WTC11 (cell line): Measurements from ENCODE around the gene CNOT6L. TPM values are rescaled to one million over a fixed set of nuclear protein-coding genes. Genes with fewer than 3 reads are reported as not detected.

Experiments
- ATAC-seq: fragments of 200-7000 bp; cut with Tn5 transposase; 2 replicates; pipeline ENCODE4 v1.10.0; 2021; ENCODE audit warnings: mild to moderate bottlenecking, moderate library complexity
- CTCF ChIA-PET: fragments of 300-600 bp; sonication (Branson Sonifier 250); formaldehyde crosslinking; loops from one replicate; lab custom pipeline; 2021; ENCODE audit warnings: antibody characterized with exemption; lab: Charles Lee
- POLR2A ChIA-PET: fragments of 350-600 bp; sonication (Branson Sonifier 250); formaldehyde crosslinking; loops from one replicate; lab custom pipeline; 2021; ENCODE audit warnings: antibody characterized with exemption; lab: Charles Lee
- DNase-seq: peaks from one replicate; pipeline ENCODE4 v3.0.0; 2021; ENCODE audit warnings: low spot score
- H3K27ac Mint-ChIP-seq: 2 replicates; pipeline ENCODE4 v1.8.0; 2021; ENCODE audit warnings: mixed read lengths
- H3K27me3 Mint-ChIP-seq: 2 replicates; pipeline ENCODE4 v1.8.0; 2021; ENCODE audit warnings: low read depth, mild to moderate bottlenecking, moderate library complexity, mixed read lengths
- H3K36me3 Mint-ChIP-seq: 2 replicates; pipeline ENCODE4 v1.8.0; 2021; ENCODE audit warnings: mixed read lengths
- H3K4me1 Mint-ChIP-seq: 2 replicates; pipeline ENCODE4 v1.8.0; 2022; ENCODE audit warnings: mixed read lengths
- H3K4me3 Mint-ChIP-seq: 2 replicates; pipeline ENCODE4 v1.8.0; 2021; ENCODE audit warnings: mild to moderate bottlenecking, moderate library complexity, mixed read lengths
- H3K9me3 Mint-ChIP-seq: 2 replicates; pipeline ENCODE4 v1.8.0; 2021; ENCODE audit warnings: mixed read lengths
- ESRRA ChIP-seq: sonication (generic); formaldehyde crosslinking; IDR thresholded peaks from 2 replicates; pipeline ENCODE4 v1.8.1; 2022; ENCODE audit warnings: mild to moderate bottlenecking, missing genetic modification reagents, borderline replicate concordance
- GABPB1 ChIP-seq: sonication (generic); formaldehyde crosslinking; IDR thresholded peaks from 2 replicates; pipeline ENCODE4 v1.8.1; 2023; ENCODE audit warnings: mild to moderate bottlenecking, missing genetic modification reagents
- IRF2 ChIP-seq: sonication (generic); formaldehyde crosslinking; IDR thresholded peaks from 2 replicates; pipeline ENCODE4 v1.8.0; 2022; ENCODE audit warnings: low read depth, missing genetic modification reagents, borderline replicate concordance
- JAZF1 ChIP-seq: fragments of 250-450 bp; sonication (Bioruptor Pico); IDR thresholded peaks from 2 replicates; pipeline ENCODE4 v1.9.0; 2021; ENCODE audit warnings: moderate library complexity, mild to moderate bottlenecking, inconsistent platforms
- JUN ChIP-seq: sonication (generic); formaldehyde crosslinking; IDR thresholded peaks from 2 replicates; pipeline ENCODE4 v1.8.0; 2023; ENCODE audit warnings: mild to moderate bottlenecking, missing genetic modification reagents
- NR1H2 ChIP-seq: sonication (generic); formaldehyde crosslinking; IDR thresholded peaks from 2 replicates; pipeline ENCODE4 v1.9.0; 2021; ENCODE audit warnings: mild to moderate bottlenecking, moderate library complexity, missing genetic modification reagents
- SMAD4 ChIP-seq: sonication (generic); formaldehyde crosslinking; IDR thresholded peaks from 2 replicates; pipeline ENCODE4 v1.8.0; 2022; ENCODE audit warnings: mild to moderate bottlenecking, missing genetic modification reagents
- SP1 ChIP-seq: sonication (generic); formaldehyde crosslinking; conservative IDR thresholded peaks from 2 replicates; pipeline ENCODE4 v1.8.1; 2022; ENCODE audit warnings: missing genetic modification reagents
- ZBTB21 ChIP-seq: sonication (generic); formaldehyde crosslinking; IDR thresholded peaks from 2 replicates; pipeline ENCODE4 v1.8.1; 2023; ENCODE audit warnings: mild to moderate bottlenecking, missing genetic modification reagents, borderline replicate concordance
- total RNA-seq: library from RNA; stranded (reverse); gene quantifications from 3 replicates; pipeline ENCODE4 v1.2.3, GENCODE V29; 2021
- TF ChIP-seq, protein P1 (sequence below): sonication (generic); formaldehyde crosslinking; IDR thresholded peaks from 2 replicates; pipeline ENCODE4 v1.8.1; 2022; ENCODE audit warnings: mild to moderate bottlenecking, moderate library complexity, missing genetic modification reagents
- TF ChIP-seq, protein P2 (sequence below): sonication (generic); formaldehyde crosslinking; IDR thresholded peaks from 2 replicates; pipeline ENCODE4 v1.8.0; 2022; ENCODE audit warnings: mild to moderate bottlenecking, missing genetic modification reagents
- TF ChIP-seq, protein P3 (sequence below): fragments of 250-450 bp; sonication (Bioruptor Pico); IDR thresholded peaks from 2 replicates; pipeline ENCODE4 v1.9.0; 2021; ENCODE audit warnings: moderate library complexity, mild to moderate bottlenecking, inconsistent platforms, borderline replicate concordance
- TF ChIP-seq, protein P4 (sequence below): sonication (generic); formaldehyde crosslinking; IDR thresholded peaks from 2 replicates; pipeline ENCODE4 v1.8.1; 2023; ENCODE audit warnings: mild to moderate bottlenecking, missing genetic modification reagents
- TF ChIP-seq, protein P5 (sequence below): sonication (generic); formaldehyde crosslinking; IDR thresholded peaks from 2 replicates; pipeline ENCODE4 v1.8.1; 2022; ENCODE audit warnings: low read depth, missing genetic modification reagents, borderline replicate concordance
- TF ChIP-seq, protein P6 (sequence below): sonication (generic); formaldehyde crosslinking; IDR thresholded peaks from 2 replicates; pipeline ENCODE4 v1.8.0; 2023; ENCODE audit warnings: mild to moderate bottlenecking, missing genetic modification reagents
- TF ChIP-seq, protein P7 (sequence below): fragments of 200-600 bp; IDR thresholded peaks from 2 replicates; pipeline ENCODE4 v1.8.0; 2022; ENCODE audit warnings: antibody characterized with exemption
- TF ChIP-seq, protein P8 (sequence below): sonication (generic); formaldehyde crosslinking; conservative IDR thresholded peaks from 2 replicates; pipeline ENCODE4 v1.8.1; 2022; ENCODE audit warnings: mild to moderate bottlenecking, missing genetic modification reagents

The CNOT6L gene
- total RNA-seq, 1 experiment from 2014 or later, result 21.6 TPM

DNA sequence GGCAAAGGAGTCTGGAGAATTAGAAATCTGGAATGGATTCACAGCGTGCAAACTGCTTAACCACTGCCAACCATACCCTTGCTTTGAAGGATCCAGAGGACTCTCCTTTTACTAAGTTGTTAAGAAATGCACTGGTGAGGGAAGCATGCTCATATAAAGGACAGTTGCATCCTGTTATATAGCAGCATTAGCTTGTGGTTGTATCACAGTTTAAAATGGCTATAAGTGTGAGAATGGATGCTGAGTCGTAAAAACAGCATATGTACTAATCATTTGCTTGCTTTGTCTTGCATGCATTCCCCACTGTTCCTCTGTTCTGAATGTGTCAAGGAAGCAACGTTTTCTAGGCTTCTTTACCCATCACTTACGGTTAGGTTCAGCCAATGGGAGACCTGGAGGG is 112.5 kb downstream of the CNOT6L start:
- ATAC-seq, result no peak; the same call in 1 of the 2 replicates
- POLR2A ChIA-PET, result no interaction called here

More for the DNA sequence above, 112.5 kb downstream of the CNOT6L start:
- Mint-ChIP-seq H3K27me3 (no peaks in the 10 kb centered on the region), H3K4me3 (no peak overlapping the region), H3K9me3 (no peaks in the 10 kb centered on the region), H3K36me3 (no peaks in the 10 kb centered on the region), H3K27ac (no peak overlapping the region), H3K4me1 (peaks cover 20% of the 10 kb centered on the region)
- no peak for DNase-seq
- CTCF ChIA-PET, result no interaction called here
- TF ChIP-seq ESRRA (CRISPR knock-in tag) (no peak), ZBTB21 (no peak), JAZF1 (CRISPR knock-in tag) (no peak), SMAD4 (CRISPR knock-in tag) (no peak), GABPB1 (CRISPR knock-in tag) (no peak), NR1H2 (CRISPR knock-in tag) (no peak), JUN (CRISPR knock-in tag) (no peak), IRF2 (no peak), SP1 (CRISPR knock-in tag) (no peak)
- TF ChIP-seq, protein P1, sequence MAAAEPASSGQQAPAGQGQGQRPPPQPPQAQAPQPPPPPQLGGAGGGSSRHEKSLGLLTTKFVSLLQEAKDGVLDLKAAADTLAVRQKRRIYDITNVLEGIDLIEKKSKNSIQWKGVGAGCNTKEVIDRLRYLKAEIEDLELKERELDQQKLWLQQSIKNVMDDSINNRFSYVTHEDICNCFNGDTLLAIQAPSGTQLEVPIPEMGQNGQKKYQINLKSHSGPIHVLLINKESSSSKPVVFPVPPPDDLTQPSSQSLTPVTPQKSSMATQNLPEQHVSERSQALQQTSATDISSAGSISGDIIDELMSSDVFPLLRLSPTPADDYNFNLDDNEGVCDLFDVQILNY, result no peak
- TF ChIP-seq, protein P2, sequence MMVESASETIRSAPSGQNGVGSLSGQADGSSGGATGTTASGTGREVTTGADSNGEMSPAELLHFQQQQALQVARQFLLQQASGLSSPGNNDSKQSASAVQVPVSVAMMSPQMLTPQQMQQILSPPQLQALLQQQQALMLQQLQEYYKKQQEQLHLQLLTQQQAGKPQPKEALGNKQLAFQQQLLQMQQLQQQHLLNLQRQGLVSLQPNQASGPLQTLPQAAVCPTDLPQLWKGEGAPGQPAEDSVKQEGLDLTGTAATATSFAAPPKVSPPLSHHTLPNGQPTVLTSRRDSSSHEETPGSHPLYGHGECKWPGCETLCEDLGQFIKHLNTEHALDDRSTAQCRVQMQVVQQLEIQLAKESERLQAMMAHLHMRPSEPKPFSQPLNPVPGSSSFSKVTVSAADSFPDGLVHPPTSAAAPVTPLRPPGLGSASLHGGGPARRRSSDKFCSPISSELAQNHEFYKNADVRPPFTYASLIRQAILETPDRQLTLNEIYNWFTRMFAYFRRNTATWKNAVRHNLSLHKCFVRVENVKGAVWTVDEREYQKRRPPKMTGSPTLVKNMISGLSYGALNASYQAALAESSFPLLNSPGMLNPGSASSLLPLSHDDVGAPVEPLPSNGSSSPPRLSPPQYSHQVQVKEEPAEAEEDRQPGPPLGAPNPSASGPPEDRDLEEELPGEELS (CRISPR knock-in tag), result no peak
- TF ChIP-seq, protein P3, sequence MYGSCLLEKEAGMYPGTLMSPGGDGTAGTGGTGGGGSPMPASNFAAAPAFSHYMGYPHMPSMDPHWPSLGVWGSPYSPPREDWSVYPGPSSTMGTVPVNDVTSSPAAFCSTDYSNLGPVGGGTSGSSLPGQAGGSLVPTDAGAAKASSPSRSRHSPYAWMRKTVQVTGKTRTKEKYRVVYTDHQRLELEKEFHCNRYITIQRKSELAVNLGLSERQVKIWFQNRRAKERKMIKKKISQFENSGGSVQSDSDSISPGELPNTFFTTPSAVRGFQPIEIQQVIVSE (CRISPR knock-in tag), result no peak
- TF ChIP-seq, protein P4, sequence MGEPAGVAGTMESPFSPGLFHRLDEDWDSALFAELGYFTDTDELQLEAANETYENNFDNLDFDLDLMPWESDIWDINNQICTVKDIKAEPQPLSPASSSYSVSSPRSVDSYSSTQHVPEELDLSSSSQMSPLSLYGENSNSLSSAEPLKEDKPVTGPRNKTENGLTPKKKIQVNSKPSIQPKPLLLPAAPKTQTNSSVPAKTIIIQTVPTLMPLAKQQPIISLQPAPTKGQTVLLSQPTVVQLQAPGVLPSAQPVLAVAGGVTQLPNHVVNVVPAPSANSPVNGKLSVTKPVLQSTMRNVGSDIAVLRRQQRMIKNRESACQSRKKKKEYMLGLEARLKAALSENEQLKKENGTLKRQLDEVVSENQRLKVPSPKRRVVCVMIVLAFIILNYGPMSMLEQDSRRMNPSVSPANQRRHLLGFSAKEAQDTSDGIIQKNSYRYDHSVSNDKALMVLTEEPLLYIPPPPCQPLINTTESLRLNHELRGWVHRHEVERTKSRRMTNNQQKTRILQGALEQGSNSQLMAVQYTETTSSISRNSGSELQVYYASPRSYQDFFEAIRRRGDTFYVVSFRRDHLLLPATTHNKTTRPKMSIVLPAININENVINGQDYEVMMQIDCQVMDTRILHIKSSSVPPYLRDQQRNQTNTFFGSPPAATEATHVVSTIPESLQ, result no peak
- TF ChIP-seq, protein P5, sequence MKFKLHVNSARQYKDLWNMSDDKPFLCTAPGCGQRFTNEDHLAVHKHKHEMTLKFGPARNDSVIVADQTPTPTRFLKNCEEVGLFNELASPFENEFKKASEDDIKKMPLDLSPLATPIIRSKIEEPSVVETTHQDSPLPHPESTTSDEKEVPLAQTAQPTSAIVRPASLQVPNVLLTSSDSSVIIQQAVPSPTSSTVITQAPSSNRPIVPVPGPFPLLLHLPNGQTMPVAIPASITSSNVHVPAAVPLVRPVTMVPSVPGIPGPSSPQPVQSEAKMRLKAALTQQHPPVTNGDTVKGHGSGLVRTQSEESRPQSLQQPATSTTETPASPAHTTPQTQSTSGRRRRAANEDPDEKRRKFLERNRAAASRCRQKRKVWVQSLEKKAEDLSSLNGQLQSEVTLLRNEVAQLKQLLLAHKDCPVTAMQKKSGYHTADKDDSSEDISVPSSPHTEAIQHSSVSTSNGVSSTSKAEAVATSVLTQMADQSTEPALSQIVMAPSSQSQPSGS (CRISPR knock-in tag), result no peak
- TF ChIP-seq, protein P6, sequence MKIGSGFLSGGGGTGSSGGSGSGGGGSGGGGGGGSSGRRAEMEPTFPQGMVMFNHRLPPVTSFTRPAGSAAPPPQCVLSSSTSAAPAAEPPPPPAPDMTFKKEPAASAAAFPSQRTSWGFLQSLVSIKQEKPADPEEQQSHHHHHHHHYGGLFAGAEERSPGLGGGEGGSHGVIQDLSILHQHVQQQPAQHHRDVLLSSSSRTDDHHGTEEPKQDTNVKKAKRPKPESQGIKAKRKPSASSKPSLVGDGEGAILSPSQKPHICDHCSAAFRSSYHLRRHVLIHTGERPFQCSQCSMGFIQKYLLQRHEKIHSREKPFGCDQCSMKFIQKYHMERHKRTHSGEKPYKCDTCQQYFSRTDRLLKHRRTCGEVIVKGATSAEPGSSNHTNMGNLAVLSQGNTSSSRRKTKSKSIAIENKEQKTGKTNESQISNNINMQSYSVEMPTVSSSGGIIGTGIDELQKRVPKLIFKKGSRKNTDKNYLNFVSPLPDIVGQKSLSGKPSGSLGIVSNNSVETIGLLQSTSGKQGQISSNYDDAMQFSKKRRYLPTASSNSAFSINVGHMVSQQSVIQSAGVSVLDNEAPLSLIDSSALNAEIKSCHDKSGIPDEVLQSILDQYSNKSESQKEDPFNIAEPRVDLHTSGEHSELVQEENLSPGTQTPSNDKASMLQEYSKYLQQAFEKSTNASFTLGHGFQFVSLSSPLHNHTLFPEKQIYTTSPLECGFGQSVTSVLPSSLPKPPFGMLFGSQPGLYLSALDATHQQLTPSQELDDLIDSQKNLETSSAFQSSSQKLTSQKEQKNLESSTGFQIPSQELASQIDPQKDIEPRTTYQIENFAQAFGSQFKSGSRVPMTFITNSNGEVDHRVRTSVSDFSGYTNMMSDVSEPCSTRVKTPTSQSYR (CRISPR knock-in tag), result no peak
- TF ChIP-seq, protein P7, sequence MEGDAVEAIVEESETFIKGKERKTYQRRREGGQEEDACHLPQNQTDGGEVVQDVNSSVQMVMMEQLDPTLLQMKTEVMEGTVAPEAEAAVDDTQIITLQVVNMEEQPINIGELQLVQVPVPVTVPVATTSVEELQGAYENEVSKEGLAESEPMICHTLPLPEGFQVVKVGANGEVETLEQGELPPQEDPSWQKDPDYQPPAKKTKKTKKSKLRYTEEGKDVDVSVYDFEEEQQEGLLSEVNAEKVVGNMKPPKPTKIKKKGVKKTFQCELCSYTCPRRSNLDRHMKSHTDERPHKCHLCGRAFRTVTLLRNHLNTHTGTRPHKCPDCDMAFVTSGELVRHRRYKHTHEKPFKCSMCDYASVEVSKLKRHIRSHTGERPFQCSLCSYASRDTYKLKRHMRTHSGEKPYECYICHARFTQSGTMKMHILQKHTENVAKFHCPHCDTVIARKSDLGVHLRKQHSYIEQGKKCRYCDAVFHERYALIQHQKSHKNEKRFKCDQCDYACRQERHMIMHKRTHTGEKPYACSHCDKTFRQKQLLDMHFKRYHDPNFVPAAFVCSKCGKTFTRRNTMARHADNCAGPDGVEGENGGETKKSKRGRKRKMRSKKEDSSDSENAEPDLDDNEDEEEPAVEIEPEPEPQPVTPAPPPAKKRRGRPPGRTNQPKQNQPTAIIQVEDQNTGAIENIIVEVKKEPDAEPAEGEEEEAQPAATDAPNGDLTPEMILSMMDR, result no peak
- TF ChIP-seq, protein P8, sequence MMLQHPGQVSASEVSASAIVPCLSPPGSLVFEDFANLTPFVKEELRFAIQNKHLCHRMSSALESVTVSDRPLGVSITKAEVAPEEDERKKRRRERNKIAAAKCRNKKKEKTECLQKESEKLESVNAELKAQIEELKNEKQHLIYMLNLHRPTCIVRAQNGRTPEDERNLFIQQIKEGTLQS (CRISPR knock-in tag), result no peak
